GM21528 (cell line): ENCODE data around the gene UBTD2.
"Not testable (repeated sequence)": the region's sequence is repeated elsewhere in the genome, so short reads cannot be mapped to it uniquely, and the experiment has no call there.

ENCODE experiments used
- ATAC-seq: cut with Tn5 transposase; IDR thresholded peaks from one replicate; pipeline ENCODE4 v1.9.1; 2021; ENCODE audit warnings: mild to moderate bottlenecking, moderate library complexity; ENCODE audit not compliant: unreplicated experiment, low FRiP score

The UBTD2 gene

DNA sequence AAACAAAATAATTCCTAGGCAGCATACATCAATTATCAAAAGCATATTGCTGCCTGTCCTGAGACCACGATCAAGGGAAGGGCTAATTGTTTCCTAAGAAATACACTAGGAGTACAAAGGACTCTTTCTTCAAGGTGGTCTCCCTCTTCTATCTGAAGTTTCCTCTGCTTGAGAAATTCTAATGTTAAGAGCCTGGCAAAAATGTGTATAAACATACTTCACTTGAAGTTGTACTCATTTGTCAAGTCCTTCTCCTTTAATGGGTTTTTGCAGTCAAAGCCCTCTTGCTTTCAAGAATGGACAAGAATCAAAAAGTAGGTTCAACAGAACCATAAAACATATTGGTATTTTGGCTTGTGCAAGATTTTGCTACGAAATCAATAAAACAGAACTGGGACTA is 31.1 kb downstream of the UBTD2 start:
- ATAC-seq = no peak

DNA sequence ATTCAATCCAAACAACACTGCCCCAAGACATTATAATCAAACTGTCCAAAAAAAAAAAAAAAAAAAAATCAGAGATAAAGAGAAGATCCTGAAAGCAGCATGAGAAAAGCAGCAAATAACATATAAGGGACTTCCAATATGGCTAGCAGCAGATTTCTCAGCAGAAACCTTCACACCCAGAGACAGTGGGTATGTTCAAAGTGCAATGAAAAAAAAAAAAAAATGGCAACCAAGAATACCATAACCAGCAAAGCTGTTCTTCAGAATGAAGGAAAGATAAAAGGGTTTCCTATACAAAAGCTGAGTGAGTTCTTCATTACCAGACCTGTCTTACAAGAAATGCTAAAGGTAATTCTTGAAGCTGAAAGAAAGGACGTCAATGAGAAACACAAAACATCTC is 32.1 kb downstream of the UBTD2 start:
- ATAC-seq = no peak

DNA sequence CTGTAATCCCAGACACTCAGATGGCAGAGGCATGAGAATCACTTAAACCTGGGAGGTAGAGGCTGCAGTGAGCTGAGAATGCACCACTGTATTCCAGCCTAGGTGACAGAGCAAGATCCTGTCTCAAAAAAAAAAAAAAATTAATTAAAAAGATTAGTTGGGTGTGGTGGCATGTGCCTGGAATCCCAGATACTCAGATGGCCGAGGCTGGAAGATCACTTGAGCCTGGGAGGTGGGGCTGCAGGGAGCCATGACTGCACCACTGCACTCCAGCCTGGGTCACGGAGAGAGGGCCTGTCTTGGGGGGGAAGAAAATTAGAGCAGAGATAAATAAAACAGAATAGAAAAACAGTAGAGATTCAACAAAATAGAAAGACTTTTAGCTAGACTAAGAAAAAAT is 34.9 kb downstream of the UBTD2 start:
- no peak for ATAC-seq

DNA sequence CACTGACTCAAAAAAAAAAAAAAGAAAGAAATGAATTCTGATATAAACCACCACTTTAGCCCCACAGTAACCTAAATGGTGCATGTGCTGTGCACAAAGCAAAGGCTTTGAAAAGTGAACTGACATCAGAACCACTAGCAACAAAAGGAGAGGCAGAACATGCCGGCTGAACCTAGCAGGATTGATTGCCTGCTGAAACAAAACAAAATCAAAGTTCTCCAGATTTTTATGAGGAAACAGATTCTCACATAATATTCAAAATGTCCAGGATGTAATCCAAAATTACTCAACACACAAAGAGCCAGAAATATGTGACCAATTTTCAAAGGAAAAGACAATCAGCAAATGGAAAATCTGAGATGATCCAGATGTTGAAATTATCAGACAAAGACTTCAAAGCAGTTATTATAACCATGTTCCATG is 37.9 kb downstream of the UBTD2 start:
- no peak for ATAC-seq

DNA sequence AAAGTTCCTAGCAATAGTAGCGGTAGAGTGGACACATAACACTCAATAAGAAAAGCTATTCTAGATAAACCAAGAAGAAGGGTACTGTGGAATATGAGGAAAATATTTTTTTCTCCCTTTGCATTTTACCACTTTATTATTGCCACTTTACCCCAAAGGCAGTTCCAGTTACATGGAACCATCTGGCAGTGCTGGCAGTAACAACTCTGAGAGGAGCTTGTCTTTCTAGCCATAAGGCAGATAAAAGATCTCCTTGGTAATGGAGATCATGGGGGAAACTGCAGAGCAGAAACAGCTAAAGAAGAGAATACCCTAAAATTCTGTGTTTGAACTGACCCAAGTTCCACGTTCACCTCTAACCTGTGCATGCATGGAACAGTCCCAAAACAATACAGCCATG is 38.5 kb downstream of the UBTD2 start:
- ATAC-seq = no peak

DNA sequence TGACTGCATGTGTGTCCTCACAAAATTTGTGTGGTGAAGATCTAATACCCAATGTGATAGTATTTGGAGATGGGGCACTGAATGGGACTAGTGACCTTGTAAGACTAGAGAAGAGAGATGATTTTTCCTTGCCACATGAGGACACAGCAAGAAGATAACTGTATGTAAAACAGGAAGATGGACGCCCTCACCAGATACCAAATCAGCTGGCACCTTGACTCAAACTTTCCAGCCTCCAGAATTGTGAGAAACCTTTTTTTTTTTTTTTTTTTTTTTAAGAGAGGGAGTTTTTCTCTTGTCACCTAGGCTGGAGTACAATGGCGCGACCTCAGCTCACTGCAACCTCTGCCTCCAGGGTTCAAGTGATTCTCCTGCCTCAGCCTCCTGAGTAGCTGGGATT is 40.3 kb downstream of the UBTD2 start:
- no peak for ATAC-seq

DNA sequence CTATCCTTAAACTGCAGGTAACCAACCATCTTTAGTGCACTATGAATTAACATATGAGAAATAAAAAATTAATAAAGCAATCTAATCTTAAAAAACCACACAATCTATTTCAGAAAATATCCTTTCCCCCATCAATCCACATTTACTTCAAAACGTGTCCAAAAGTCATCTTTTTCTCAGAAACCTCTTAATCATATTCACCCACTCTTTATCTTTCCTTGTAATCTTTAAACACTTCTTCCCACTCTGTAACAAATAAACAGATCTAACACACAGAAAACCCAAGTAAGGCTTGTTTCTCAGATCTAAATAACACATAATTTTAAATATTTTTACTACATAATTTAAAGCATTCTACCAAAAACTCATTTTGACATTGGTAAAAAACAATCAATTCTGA is 45.2 kb downstream of the UBTD2 start:
- no peak for ATAC-seq

DNA sequence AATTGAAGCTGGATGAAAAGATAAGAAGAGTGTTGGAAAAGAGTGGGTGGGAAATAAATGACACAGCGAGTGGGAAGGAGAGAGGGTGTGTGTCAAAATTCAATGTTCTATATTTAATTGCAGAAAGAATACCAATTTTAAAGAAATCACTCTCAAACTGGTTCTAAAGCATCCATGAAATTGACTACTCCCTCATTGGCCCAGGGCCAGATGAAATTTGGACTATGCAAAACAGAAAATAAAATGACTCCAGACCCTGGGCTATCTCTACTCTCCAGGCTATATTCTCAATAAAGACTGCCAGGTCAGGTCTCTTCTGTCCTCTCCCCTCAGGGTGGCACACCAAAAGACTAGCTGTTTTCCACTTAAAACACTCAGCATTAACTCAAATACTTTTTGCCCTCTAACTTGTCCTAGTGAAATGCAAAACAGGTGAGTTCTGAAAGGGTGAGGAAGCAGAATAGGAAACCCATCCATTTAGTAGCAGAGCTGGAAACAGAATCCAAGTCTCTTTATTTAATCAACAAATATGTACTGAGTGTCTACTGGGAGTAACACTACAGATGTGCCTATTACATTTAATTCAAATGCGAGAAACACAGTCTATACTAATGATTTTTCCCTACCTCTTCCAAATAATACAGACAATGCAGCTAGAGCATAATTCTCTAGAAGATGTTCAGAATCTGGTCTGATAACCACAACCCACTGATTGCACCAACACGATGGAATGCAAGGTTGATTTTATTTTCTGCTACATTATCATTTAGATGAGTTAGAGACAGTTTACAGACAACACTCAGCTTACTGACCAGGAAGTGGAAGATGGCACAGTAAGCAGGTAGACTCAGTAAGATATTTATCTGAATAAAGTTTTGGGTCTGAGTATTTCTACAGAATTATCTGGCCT is 47.5 kb downstream of the UBTD2 start:
- no peak for ATAC-seq

DNA sequence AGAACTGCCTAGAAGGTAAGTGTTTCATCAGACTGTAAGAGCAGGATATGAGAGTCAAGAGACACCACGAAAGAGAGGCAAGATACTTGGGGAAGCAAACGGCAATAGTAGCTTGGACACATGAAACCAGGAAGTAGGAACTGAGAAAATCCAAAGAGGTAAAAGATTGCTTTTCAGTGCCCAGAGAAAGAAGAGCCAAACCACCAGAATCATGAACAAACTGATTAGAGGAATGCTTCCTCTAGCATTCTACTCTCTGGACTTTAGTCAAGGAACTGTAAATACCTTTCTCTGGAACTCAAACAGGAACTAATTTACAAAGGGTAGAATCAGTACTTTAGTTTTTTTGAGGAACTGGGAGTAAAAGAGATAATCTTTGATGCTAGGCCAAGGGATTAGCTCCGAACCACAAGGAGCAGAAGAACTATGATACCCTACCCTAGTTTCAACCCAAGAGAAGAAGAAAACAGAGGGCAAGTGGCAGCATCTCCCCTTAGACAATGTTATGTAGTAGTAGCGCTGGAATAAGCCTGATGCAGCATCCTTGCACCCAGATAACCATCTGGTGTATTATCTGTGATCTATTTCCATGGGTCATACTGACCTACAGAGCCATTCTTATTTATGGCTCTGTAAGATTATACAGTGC is 48.3 kb downstream of the UBTD2 start:
- peak; percentile 54 for ATAC-seq

DNA sequence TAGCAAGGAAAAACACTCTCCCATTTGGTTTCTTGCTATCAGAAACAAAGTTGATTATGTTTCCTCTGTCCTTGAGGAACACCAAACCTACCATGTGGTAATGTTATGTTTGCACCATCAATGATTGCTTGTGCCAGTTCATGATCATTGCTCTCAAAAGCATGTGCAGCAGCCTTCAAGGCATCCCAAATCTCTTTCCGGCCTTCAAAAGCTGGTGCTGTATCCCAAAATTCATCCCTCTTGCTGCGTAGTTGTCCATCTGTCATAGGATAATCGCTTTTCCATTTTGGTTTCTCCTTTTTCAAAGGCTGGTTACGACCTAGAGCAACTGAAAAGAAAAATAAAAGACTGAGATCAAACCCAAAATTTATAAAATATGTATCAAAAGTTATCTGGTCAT is 49.5 kb downstream of the UBTD2 start:
- no peak for ATAC-seq

DNA sequence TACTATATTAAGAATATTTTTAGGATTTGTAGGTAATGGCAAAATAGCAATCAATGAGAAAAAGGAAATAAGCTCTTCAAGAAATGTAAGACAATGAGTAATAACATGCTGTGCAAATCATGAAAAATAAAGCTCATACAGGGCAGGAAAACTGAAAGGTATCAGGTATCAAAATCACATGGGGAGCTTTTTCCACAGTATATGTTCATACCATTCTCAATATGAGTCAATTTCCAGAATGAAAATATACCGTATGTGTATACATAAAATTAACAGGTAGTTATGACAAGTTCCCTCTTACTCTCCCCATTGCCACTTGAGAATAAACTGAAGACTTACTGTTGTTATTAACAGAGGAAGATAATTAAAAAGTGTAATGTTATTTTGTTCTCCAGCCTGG is 53.7 kb downstream of the UBTD2 start:
- ATAC-seq = no peak

DNA sequence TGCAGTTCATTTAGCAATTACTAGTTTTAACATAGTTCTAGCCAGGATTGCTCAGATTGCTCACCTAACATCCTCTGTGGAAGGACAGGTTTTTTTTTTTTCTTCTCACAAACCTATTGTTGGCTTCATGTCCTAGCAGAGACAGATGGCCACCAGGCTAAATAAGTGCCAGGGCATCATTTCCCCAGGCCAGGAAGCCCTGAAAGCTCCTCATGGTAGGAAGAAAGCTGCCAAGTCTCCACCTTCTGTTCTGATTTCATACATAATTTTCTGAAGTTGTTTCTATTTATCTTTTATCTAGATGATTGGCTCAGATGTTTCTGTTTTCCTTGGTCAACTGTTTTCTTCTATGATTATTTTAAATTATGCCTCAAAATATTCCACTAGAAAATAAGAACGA is 58.6 kb downstream of the UBTD2 start:
- ATAC-seq = no peak

DNA sequence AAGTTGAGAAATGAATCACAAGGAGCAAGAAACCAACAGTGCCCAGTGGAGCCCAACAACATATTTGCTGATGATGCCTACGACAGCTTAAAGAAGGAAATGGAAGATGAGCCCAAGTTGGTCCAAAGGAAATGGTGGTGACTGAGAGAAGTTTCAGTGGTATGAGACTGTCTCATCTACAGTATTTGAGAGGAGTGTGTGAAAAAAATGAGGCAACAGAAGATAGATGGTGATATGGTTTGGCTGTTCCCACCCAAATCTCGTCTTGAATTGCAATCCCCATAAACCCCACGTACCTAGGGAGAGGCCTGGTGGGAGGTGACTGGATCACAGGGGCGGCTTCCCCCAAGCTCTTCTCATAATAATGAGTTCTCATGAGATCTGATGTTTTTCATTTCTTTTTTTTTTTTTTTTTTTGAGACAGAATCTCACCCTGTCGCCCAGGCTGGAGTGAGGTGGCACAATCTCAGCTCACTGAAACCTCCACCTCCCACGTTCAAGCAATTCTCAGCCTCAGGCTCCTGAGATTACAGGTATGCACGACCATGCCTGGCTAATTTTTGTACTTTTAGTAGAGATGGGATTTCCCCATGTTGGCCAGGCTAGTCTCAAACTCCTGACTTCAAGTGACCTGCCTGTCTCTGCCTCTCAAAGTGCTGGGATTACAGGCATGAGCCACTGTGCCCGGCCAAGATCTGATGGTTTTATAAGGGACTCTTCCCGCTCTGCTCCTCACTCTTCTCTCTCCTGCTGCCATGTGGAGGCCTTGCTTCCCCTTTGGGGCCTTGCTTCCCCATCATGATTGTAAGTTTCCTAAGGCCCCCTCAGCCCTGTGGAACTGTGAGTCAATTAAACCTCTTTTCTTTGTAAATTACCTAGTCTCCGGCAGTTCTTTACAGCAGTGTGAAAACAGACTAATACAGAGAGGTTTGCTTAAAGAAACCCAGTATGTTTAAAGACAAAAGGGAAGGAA is 59.4 kb downstream of the UBTD2 start:
- peak; percentile 76 for ATAC-seq

DNA sequence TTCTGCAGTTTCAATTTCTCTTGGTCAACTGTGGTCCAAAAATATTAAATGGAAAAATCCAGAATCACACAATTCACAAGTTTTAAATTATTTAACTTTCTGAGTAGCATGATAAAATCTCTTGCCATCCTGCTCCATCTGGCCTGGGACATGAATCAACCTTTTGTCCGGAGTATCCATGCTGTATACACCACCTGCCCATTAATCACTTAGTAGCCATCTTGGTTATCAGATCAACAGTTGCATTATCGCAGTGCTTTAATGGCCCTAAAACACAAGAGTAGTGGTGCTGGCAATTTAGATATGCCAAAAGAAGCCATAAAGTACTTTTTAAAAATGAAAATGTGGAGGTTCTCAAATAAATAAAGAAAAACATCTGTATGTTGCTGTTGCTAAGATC is 64.3 kb downstream of the UBTD2 start:
- no peak for ATAC-seq

DNA sequence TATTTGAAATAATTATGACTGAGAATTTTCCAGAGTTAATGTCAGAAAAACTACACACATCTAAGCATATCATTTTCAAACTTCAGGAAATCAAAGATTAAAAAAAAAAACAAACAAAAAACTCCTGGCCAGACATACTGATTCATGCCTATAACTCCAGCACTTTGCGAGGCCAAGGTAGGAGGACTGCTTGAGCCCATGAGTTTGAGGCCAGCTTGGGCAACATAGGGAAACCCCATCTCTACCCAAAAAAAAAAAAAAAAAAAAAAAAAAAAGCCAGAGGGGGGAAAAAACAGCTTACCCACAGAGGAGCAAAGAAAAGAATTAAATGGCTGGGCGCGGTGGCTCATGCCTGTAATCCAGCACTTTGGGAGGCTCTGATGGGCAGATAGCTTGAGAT is 67.2 kb downstream of the UBTD2 start:
- no peak for ATAC-seq

DNA sequence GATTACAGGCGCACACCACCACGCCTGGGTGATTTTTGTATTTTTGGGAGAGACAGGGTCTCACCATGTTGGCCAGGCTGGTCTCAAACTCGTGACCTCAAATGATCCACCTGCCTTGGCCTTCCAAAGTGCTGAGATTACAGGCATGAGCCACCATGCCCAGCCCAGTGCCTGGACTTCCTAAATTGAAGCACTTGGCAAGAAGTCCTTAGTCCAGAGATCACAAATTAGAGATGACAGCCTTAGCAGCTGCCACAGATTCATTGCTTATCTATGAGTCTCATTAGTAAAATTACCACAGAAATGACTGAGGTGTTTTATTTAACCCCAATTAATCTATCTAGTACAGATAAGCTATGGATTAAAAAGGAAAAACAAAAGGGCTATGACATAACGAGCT is 70.4 kb downstream of the UBTD2 start:
- no peak for ATAC-seq

DNA sequence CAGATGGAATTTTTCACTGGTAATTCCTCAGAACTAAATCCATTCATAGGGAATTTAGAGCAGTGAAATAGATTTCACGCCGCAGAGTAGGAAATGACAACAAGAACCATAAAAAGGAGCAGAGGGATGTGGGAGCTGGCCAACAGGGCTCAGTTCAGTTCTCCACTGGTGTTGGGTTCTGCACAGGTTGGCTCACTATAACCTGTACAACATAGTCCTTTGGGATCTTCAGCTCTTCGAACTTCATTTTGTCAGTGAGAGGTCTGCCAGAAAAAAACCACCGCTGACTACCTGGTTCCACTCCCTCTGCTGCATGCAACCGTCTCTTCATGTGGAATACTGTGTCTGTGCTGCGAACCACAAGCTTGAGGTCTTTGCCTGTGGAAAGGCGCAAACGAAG is 71.9 kb downstream of the UBTD2 start:
- no peak for ATAC-seq

DNA sequence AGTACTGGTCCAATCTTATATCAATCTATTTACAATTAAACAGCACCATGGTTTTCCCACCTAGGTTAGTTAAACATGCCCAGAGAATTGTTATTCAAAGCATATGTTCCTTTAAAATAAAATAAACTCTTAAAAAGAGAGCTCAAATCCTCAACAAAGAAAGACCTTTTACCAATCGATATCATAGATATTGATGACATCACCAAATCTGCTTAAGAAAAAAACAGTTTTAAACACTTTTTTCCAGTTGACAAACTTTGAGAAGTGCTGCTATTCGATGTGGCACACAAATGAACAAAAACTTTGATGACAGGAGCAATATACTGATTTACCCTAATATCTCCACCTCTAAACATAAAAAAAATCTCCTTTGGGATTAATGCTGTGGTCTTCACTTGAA is 73.8 kb downstream of the UBTD2 start:
- no peak for ATAC-seq

DNA sequence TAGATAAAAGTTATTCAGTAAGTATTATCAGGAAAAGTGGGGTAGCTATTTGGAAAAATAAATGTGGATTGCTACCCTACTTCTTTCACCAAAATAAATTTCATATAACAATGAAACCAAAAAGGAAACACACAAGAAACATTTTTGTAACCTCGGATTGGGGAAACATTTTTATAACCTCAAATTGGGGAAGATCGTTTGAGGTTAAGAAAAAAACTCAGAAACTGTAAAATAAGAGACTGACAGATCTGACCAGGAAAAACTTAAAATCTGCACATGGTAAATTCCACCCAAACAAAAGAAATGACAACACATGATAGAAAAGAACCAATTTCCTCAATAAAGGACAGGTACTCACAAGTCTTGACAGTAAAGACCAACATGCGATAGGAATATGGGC is 76.1 kb downstream of the UBTD2 start:
- no peak for ATAC-seq

DNA sequence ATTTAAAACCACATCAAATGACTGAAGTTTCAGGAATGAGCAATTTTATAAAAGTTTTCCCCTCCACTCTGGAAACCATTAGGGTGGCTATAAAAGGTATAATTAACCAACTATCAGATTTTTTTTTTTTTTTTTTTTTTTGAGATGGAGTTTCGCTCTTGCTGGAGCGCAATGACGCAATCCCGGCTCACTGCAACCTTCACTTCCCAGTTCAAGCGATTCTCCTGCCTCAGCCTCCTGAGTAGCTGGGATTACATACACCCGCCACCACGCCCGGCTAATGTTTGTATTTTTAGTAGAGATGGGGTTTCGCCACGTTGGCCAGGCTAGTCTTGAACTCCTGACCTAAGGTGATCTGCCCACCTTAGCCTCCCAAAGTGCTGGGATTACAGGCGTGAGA is 77.6 kb downstream of the UBTD2 start:
- ATAC-seq = not testable (repeated sequence)

DNA sequence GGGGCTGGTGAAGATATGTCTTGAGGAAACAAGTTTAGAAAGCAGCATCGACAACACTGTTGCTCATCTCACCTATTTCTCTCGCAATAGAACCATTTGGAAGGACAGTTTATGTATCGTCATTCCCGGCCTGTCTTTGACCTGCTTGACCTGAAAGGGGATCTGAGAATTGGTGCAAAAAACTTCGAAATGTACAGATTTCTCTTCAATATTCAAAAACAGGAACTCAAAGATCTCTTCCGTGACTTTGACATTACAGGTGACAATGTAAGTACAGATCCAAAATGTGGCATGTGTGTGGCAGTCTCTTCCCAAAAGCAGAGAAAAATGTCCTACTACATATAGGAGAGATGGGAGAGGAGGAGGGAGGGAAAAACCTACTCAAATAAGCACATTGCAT is 83.1 kb downstream of the UBTD2 start:
- ATAC-seq = no peak
